ENCODE data around the gene GIMD1. TPM values are rescaled to one million over a fixed set of nuclear protein-coding genes. Genes with fewer than 3 reads are reported as not detected.

Gene GIMD1
- total and polyA plus RNA-seq, 7 donors, result not detected

- H3K27ac ChIP-seq, result peak overlapping the region in 1 of 4 donors; percentile 99
- no peaks in the 10 kb centered on the region for H3K9me3 ChIP-seq
- TF ChIP-seq CTCF (IDR thresholded peaks at IDR 0.05) (no peak), POLR2A (IDR thresholded peaks at IDR 0.05) (no peak), POLR2AphosphoS5 (IDR thresholded peaks at IDR 0.05) (no peak), EP300 (IDR thresholded peaks at IDR 0.05) (no peak)
- 68 to 89% methylated on average over 1 of the region's 1 CpG for WGBS, 2 donors
- peaks cover 0 to 43% (median 30%) of the 10 kb centered on the region in 4 donors for H3K4me1 ChIP-seq
- H3K4me3 ChIP-seq, result peak overlapping the region in 2 of 4 donors; percentile 73 to 97
- H3K27me3 ChIP-seq, result no peaks in the 10 kb centered on the region
- peaks cover 0 to 4% (median 0%) of the 10 kb centered on the region in 4 donors for H3K36me3 ChIP-seq
- DNase-seq, result no peak
- intact Hi-C loops (cut with DNase I), result loop anchor here (10.0 kb wide), 1 partner anchor 1397 kb away; no protein-coding TSS in a partner anchor
These were observed 50.8 kb downstream of the GIMD1 start for GRCh38 chr4:106317815-106318214.

- no peaks in the 10 kb centered on the region for H3K27me3 ChIP-seq
- WGBS, 2 donors, result 2 to 3% methylated on average over 13 of the region's 13 CpGs
- intact Hi-C loops (cut with DNase I), result loop anchor here (10.0 kb wide), 1 partner anchor 1398 kb away; no protein-coding TSS in a partner anchor
- H3K4me3 ChIP-seq, result peak overlapping the region; percentile 73 to 97 (median 87)
- H3K27ac ChIP-seq, result peak overlapping the region; percentile 92 to 99 (median 94)
- TF ChIP-seq POLR2A (IDR thresholded peaks at IDR 0.05) (no peak), CTCF (IDR thresholded peaks at IDR 0.05) (no peak), EP300 (IDR thresholded peaks at IDR 0.05) (no peak), POLR2AphosphoS5 (IDR thresholded peaks at IDR 0.05) (no peak)
- peaks cover 0 to 43% (median 30%) of the 10 kb centered on the region in 4 donors for H3K4me1 ChIP-seq
- peaks cover 0 to 4% (median 0%) of the 10 kb centered on the region in 4 donors for H3K36me3 ChIP-seq
- no peak for DNase-seq
- H3K9me3 ChIP-seq, result no peaks in the 10 kb centered on the region
These were observed 51.7 kb downstream of the GIMD1 start for GRCh38 chr4:106316773-106317409.

- peak; percentile 63 to 94 (median 82) for TF ChIP-seq POLR2AphosphoS5 (IDR thresholded peaks at IDR 0.05)
- TF ChIP-seq EP300 (IDR thresholded peaks at IDR 0.05), result no peak
- TF ChIP-seq CTCF (IDR thresholded peaks at IDR 0.05), result no peak
- TF ChIP-seq POLR2A (IDR thresholded peaks at IDR 0.05), result peak; percentile 81 to 86
- DNase-seq, result peak; percentile 93
- H3K27ac ChIP-seq, result peak within 1 kb of the TSS; percentile 92 to 99 (median 94)
- H3K4me1 ChIP-seq, result peaks cover 0 to 43% (median 30%) of the 10 kb centered on the region in 4 donors
- H3K4me3 ChIP-seq, result peak within 1 kb of the TSS; percentile 73 to 97 (median 87)
- intact Hi-C loops (cut with DNase I), result loop anchor here (10.0 kb wide), 1 partner anchor 1399 kb away; no protein-coding TSS in a partner anchor
- peaks cover 0 to 2% (median 0%) of the 10 kb centered on the region in 4 donors for H3K36me3 ChIP-seq
- no peaks in the 10 kb centered on the region for H3K9me3 ChIP-seq
- WGBS, 2 donors, result 0% methylated on average over 44 of the region's 44 CpGs
- no peaks in the 10 kb centered on the region for H3K27me3 ChIP-seq
These were observed 52.4 kb downstream of the GIMD1 start, which contains the start of the genes AIMP1 and TBCK for GRCh38 chr4:106315968-106316772. Gene AIMP1, plus strand, starts transcription at chr4:106316550. Its CDS starts 8,460 bp downstream, at chr4:106325010. Gene TBCK, minus strand, starts transcription at chr4:106316209. Its CDS starts 7,249 bp downstream, at chr4:106308960.

GRCh38 chr4:106315476-106315967 is 53.1 kb downstream of the GIMD1 start:
- Histone ChIP-seq H3K27me3 (no peaks in the 10 kb centered on the region), H3K4me1 (peaks cover 0 to 43% (median 30%) of the 10 kb centered on the region in 4 donors)
- intact Hi-C loops (cut with DNase I), result loop anchor here (10.0 kb wide), 1 partner anchor 1399 kb away; no protein-coding TSS in a partner anchor

More at GRCh38 chr4:106315476-106315967, 53.1 kb downstream of the GIMD1 start:
- Histone ChIP-seq H3K4me3 (peak overlapping the region; percentile 73 to 97 (median 87)), H3K9me3 (no peaks in the 10 kb centered on the region), H3K36me3 (no peaks in the 10 kb centered on the region), H3K27ac (peak overlapping the region; percentile 92 to 99 (median 94))
- no peak for DNase-seq
- WGBS, 2 donors, result 0 to 1% methylated on average over 13 of the region's 13 CpGs
- no peak for TF ChIP-seq POLR2AphosphoS5 (IDR thresholded peaks at IDR 0.05)
- no peak for TF ChIP-seq CTCF (IDR thresholded peaks at IDR 0.05)
- no peak for TF ChIP-seq POLR2A (IDR thresholded peaks at IDR 0.05)
- TF ChIP-seq EP300 (IDR thresholded peaks at IDR 0.05), result no peak
